H9 (cell line): ENCODE measurements around the gene BCAS4. TPM values are rescaled to one million over a fixed set of nuclear protein-coding genes. Genes with fewer than 3 reads are reported as not detected.

Experiments
- DNase-seq: peaks from one replicate; pipeline ENCODE4 v3.0.0-alpha.2; 2017
- H2AFZ ChIP-seq: one replicate; pipeline ENCODE4 v1.6.1; 2013; ENCODE audit warnings: mild to moderate bottlenecking, low read length, control low read depth, moderate library complexity
- H2AK5ac ChIP-seq: 2 replicates; pipeline ENCODE4 v1.6.1; 2013; ENCODE audit warnings: low read length, control low read depth, mixed read lengths; ENCODE audit not compliant: insufficient read length
- H2BK120ac ChIP-seq: one replicate; pipeline ENCODE4 v1.6.1; 2013; ENCODE audit warnings: low read depth, mild to moderate bottlenecking, low read length, control low read depth, inconsistent platforms; ENCODE audit not compliant: poor library complexity, severe bottlenecking
- H2BK12ac ChIP-seq: 2 replicates; pipeline ENCODE4 v1.6.1; 2013; ENCODE audit warnings: low read length, control low read depth, mixed read lengths, low read depth; ENCODE audit not compliant: insufficient read length
- H2BK15ac ChIP-seq: 2 replicates; pipeline ENCODE4 v1.6.1; 2013; ENCODE audit warnings: low read depth, low read length, control low read depth
- H2BK20ac ChIP-seq: one replicate; pipeline ENCODE4 v1.6.1; 2013; ENCODE audit warnings: low read depth, mild to moderate bottlenecking, low read length, control low read depth, inconsistent platforms; ENCODE audit not compliant: poor library complexity, severe bottlenecking
- H2BK5ac ChIP-seq: 2 replicates; pipeline ENCODE4 v1.6.1; 2013; ENCODE audit warnings: low read length, control low read depth, mixed read lengths; ENCODE audit not compliant: insufficient read length
- H3K14ac ChIP-seq: 2 replicates; pipeline ENCODE4 v1.6.1; 2013; ENCODE audit warnings: low read length, control low read depth; ENCODE audit not compliant: insufficient read depth
- H3K18ac ChIP-seq: 2 replicates; pipeline ENCODE4 v1.6.1; 2013; ENCODE audit warnings: low read depth, mild to moderate bottlenecking, mixed read lengths, low read length, control low read depth; ENCODE audit not compliant: insufficient read length
- H3K23ac ChIP-seq: 2 replicates; pipeline ENCODE4 v1.6.1; 2013; ENCODE audit warnings: low read length, control low read depth, mixed read lengths, low read depth; ENCODE audit not compliant: insufficient read length
- H3K23me2 ChIP-seq: 2 replicates; pipeline ENCODE4 v1.6.1; 2013; ENCODE audit warnings: low read depth, mild to moderate bottlenecking, mixed read lengths, low read length, control low read depth; ENCODE audit not compliant: insufficient read length, poor library complexity, severe bottlenecking
- H3K27ac ChIP-seq: 2 replicates; pipeline ENCODE4 v1.5.1; 2013; ENCODE audit warnings: low read length, control low read depth, mixed read lengths, low read depth; ENCODE audit not compliant: insufficient read length
- H3K27me3 ChIP-seq: 2 replicates; pipeline ENCODE4 v1.6.1; 2013; ENCODE audit warnings: low read length, control low read depth, inconsistent platforms; ENCODE audit not compliant: insufficient read depth
- H3K4ac ChIP-seq: 2 replicates; pipeline ENCODE4 v1.6.1; 2013; ENCODE audit warnings: low read depth, mild to moderate bottlenecking, control low read depth, inconsistent platforms, low read length, moderate library complexity
- H3K4me1 ChIP-seq: 2 replicates; pipeline ENCODE4 v1.6.1; 2013; ENCODE audit warnings: low read length, control low read depth, inconsistent platforms; ENCODE audit not compliant: insufficient read depth
- H3K4me2 ChIP-seq: 2 replicates; pipeline ENCODE4 v1.6.1; 2013; ENCODE audit warnings: low read length, control low read depth, mixed read lengths; ENCODE audit not compliant: insufficient read length, insufficient read depth
- H3K56ac ChIP-seq: 2 replicates; pipeline ENCODE4 v1.6.1; 2013; ENCODE audit warnings: low read depth, mild to moderate bottlenecking, mixed read lengths, low read length, control low read depth; ENCODE audit not compliant: insufficient read length
- H3K79me1 ChIP-seq: 2 replicates; pipeline ENCODE4 v1.6.1; 2013; ENCODE audit warnings: low read depth, mild to moderate bottlenecking, moderate library complexity, low read length, control low read depth, inconsistent platforms; ENCODE audit not compliant: insufficient read depth, poor library complexity, severe bottlenecking
- H3K79me2 ChIP-seq: 2 replicates; pipeline ENCODE4 v1.6.1; 2013; ENCODE audit warnings: low read length, control low read depth, inconsistent platforms; ENCODE audit not compliant: insufficient read depth
- H3K9ac ChIP-seq: 2 replicates; pipeline ENCODE4 v1.6.1; 2013; ENCODE audit warnings: low read length, control low read depth, mixed read lengths; ENCODE audit not compliant: insufficient read length; ENCODE audit errors: extremely low read depth
- H3K9me3 ChIP-seq: one replicate; pipeline ENCODE4 v1.6.1; 2013; ENCODE audit warnings: low read depth, low read length, inconsistent platforms; ENCODE audit not compliant: control insufficient read depth
- H3T11ph ChIP-seq: one replicate; pipeline ENCODE4 v1.6.1; 2013; ENCODE audit warnings: mild to moderate bottlenecking, low read length, control low read depth, inconsistent platforms
- H4K20me1 ChIP-seq: one replicate; pipeline ENCODE4 v1.6.1; 2013; ENCODE audit not compliant: control insufficient read depth, insufficient read length, insufficient read depth
- H4K5ac ChIP-seq: 2 replicates; pipeline ENCODE4 v1.6.1; 2013; ENCODE audit warnings: low read depth, mild to moderate bottlenecking, mixed read lengths, low read length, control low read depth; ENCODE audit not compliant: insufficient read length
- H4K8ac ChIP-seq: replicated peaks from 2 replicates; pipeline ENCODE4 v1.6.1; 2013; ENCODE audit warnings: low read length, control low read depth, mixed read lengths, low read depth; ENCODE audit not compliant: insufficient read length
- H4K91ac ChIP-seq: 2 replicates; pipeline ENCODE4 v1.6.1; 2013; ENCODE audit warnings: low read depth, mild to moderate bottlenecking, moderate library complexity, mixed read lengths, low read length, control low read depth; ENCODE audit not compliant: insufficient read length
- H3K27ac Mint-ChIP-seq, 3 experiments: 2 replicates in 2 of 3; 3 replicates in 1 of 3; pipeline ENCODE4 v1.8.0; 2020 to 2021; ENCODE audit warnings: mixed read lengths in 3 of 3, mild to moderate bottlenecking in 1 of 3, moderate library complexity in 1 of 3
- H3K27me3 Mint-ChIP-seq: 2 replicates; pipeline ENCODE4 v1.8.0; 2021; ENCODE audit warnings: low read depth, mild to moderate bottlenecking, moderate library complexity, mixed read lengths
- H3K36me3 Mint-ChIP-seq, 3 experiments: 2 replicates in 2 of 3; 3 replicates in 1 of 3; pipeline ENCODE4 v1.8.0; 2020 to 2021; ENCODE audit warnings: low read depth in 3 of 3, mixed read lengths in 3 of 3; ENCODE audit not compliant: insufficient read depth in 1 of 3
- H3K4me1 Mint-ChIP-seq, 2 experiments: 2 replicates each; pipeline ENCODE4 v1.8.0; 2020; ENCODE audit warnings: mixed read lengths in 2 of 2
- H3K4me3 Mint-ChIP-seq, 2 experiments: 2 replicates in 1 of 2; 3 replicates in 1 of 2; pipeline ENCODE4 v1.8.0; 2020 to 2021; ENCODE audit warnings: mild to moderate bottlenecking in 2 of 2, mixed read lengths in 2 of 2, moderate library complexity in 1 of 2
- H3K9me3 Mint-ChIP-seq, 2 experiments: 2 replicates in 1 of 2; 3 replicates in 1 of 2; pipeline ENCODE4 v1.8.0; 2020; ENCODE audit warnings: mild to moderate bottlenecking in 2 of 2, mixed read lengths in 2 of 2, moderate library complexity in 1 of 2
- WGBS: extraction: QIAGEN DNeasy Blood & Tissue Kit; methylation state at CpG from one replicate; pipeline ENCODE4 v1.1.7; 2013; ENCODE audit warnings: missing lambda C conversion rate, low lambda C conversion rate, mixed read lengths; ENCODE audit not compliant: insufficient read length; ENCODE audit errors: extremely low coverage; 5-methylcytosine and 5-hydroxymethylcytosine counted together
- total RNA-seq: library from RNA; stranded (reverse); gene quantifications from 2 replicates; pipeline ENCODE4 v1.2.1, GENCODE V29; 2021
- TF ChIP-seq, protein P1 (sequence below): fragments of 200-600 bp; sonication (generic); conservative IDR thresholded peaks from 3 replicates; pipeline ENCODE4 v1.8.0; 2021; ENCODE audit warnings: antibody characterized with exemption, mild to moderate bottlenecking

Gene BCAS4
- total RNA-seq, 1 experiment from 2014 or later: 16.9 TPM

DNA sequence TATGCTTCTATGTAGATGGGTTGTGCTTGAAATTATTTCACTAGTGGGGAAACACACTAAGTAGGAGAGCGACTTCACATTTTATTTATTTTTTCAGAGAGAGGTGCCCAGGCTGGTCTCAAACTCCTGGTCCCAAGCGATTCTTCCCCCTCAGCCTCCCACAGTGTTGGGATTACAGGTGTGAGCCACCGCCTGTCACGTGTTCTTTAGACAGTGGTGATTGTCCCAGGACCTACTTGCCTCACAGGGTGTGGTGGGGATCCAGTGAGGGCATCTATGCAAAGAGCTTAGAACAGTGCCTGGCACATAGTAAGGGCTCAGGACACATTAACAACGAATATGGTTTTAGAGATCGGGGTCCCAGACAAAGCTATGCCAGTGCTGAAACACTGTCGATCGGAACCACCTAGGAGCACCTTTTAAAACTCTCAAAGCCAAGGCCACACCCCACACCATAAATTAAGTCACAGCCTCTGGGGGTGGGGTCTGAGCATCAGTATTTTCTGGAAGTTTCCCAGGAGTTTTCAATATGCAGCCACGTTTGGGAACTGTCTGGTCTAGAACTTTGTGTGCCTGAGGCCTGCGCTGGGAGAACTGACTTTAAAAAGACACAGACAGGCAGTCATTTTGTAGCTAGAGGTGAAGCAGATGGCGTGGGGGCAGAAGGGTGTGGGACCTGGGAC is 4.8 kb upstream of the BCAS4 start:
- Histone ChIP-seq H4K91ac (no peak overlapping the region), H3K4ac (no peak overlapping the region), H3K9ac (no peak overlapping the region), H2AFZ (no peak overlapping the region), H4K5ac (no peak overlapping the region), H4K20me1 (no peaks in the 10 kb centered on the region), H3K56ac (no peak overlapping the region), H2BK5ac (no peak overlapping the region), H3K79me1 (no peaks in the 10 kb centered on the region), H3K27ac (no peak overlapping the region), H3K79me2 (no peaks in the 10 kb centered on the region), H2BK120ac (no peak overlapping the region), H3K23me2 (no peaks in the 10 kb centered on the region), H4K8ac (no peak overlapping the region), H3K23ac (no peak overlapping the region), H2BK15ac (no peak overlapping the region), H2BK12ac (no peak overlapping the region), H3K9me3 (no peaks in the 10 kb centered on the region), H3K4me2 (no peak overlapping the region), H3K4me1 (no peaks in the 10 kb centered on the region), H3K27me3 (no peaks in the 10 kb centered on the region), H2AK5ac (no peak overlapping the region), H2BK20ac (no peak overlapping the region), H3K18ac (peak overlapping the region; percentile 1), H3K14ac (no peak overlapping the region), H3T11ph (no peak overlapping the region)
- Mint-ChIP-seq H3K4me3 (no peak overlapping the region; a peak in 1 of 5 replicates), H3K4me1 (peaks cover 16 to 37% of the 10 kb centered on the region in 2 experiments), H3K36me3 (no peaks in the 10 kb centered on the region), H3K9me3 (no peaks in the 10 kb centered on the region), H3K27me3 (peaks cover 8% of the 10 kb centered on the region; the same call in 1 of the 2 replicates), H3K27ac (no peak overlapping the region; a peak in 2 of 7 replicates)
- no peak for DNase-seq
- WGBS: no CpG with 5 or more reads among the region's 11 CpGs
- TF ChIP-seq, protein P1, sequence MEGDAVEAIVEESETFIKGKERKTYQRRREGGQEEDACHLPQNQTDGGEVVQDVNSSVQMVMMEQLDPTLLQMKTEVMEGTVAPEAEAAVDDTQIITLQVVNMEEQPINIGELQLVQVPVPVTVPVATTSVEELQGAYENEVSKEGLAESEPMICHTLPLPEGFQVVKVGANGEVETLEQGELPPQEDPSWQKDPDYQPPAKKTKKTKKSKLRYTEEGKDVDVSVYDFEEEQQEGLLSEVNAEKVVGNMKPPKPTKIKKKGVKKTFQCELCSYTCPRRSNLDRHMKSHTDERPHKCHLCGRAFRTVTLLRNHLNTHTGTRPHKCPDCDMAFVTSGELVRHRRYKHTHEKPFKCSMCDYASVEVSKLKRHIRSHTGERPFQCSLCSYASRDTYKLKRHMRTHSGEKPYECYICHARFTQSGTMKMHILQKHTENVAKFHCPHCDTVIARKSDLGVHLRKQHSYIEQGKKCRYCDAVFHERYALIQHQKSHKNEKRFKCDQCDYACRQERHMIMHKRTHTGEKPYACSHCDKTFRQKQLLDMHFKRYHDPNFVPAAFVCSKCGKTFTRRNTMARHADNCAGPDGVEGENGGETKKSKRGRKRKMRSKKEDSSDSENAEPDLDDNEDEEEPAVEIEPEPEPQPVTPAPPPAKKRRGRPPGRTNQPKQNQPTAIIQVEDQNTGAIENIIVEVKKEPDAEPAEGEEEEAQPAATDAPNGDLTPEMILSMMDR: no peak
